OCI-LY7 (cell line): ENCODE measurements around the gene FBXO40.

Experiments used
- CTCF ChIP-seq: fragments of 200-600 bp; sonication (generic); conservative IDR thresholded peaks from 2 replicates; pipeline ENCODE4 v1.5.1; 2014; ENCODE audit warnings: mild to moderate bottlenecking, antibody characterized with exemption, low read length, moderate library complexity, mixed read lengths
- EZH2phosphoT487 ChIP-seq: fragments of 200-600 bp; sonication (generic); IDR thresholded peaks from 2 replicates; pipeline ENCODE4 v1.6.1; 2018; ENCODE audit warnings: low read depth, borderline replicate concordance, mild to moderate bottlenecking, mixed run types, antibody characterized with exemption, low read length, moderate library complexity, mixed read lengths

GRCh38 chr3:121595765-121596406 lies 2.7 kb downstream of the FBXO40 start:
- no peak for TF ChIP-seq CTCF
- TF ChIP-seq EZH2phosphoT487: no peak
